Adrenal gland (tissue), 12 donors: ENCODE measurements around the gene PELI1. TPM values are rescaled to one million over a fixed set of nuclear protein-coding genes. Genes with fewer than 3 reads are reported as not detected.
"Not testable (repeated sequence)": the region's sequence is repeated elsewhere in the genome, so short reads cannot be mapped to it uniquely, and the experiment has no call there.

Source experiments
- DNase-seq, 7 donors: peaks; one replicate each; pipeline ENCODE4 v3.0.0-alpha.2; 2019 to 2020
- H3K27ac ChIP-seq, 5 donors: fragments of 200-600 bp; sonication (generic) in 4 of 5; 1 replicate in 3 of 5; 2 replicates in 2 of 5; pipeline versions ENCODE4 v1.5.1 to v1.8.0; 2016 to 2020; ENCODE audit warnings: mild to moderate bottlenecking in 1 of 5
- H3K27me3 ChIP-seq: fragments of 200-600 bp; 2 replicates; pipeline ENCODE4 v1.8.0; 2021
- H3K36me3 ChIP-seq, 2 donors: fragments of 200-600 bp; replicated peaks in 1 of 2; 1 replicate in 1 of 2; 2 replicates in 1 of 2; pipeline versions ENCODE4 v1.5.1 to v1.8.0; 2018 to 2022
- H3K4me1 ChIP-seq, 2 donors: fragments of 200-600 bp; replicated peaks in 1 of 2; 1 replicate in 1 of 2; 2 replicates in 1 of 2; pipeline versions ENCODE4 v1.5.1 to v1.8.0; 2018 to 2021
- H3K4me3 ChIP-seq, 4 donors: fragments of 200-600 bp; sonication (generic) in 3 of 4; one replicate each; pipeline ENCODE4 v1.5.1; 2016 to 2018
- H3K9me3 ChIP-seq, 3 donors: fragments of 200-600 bp; sonication (generic) in 1 of 3; replicated peaks in 1 of 3; 1 replicate in 2 of 3; 2 replicates in 1 of 3; pipeline versions ENCODE4 v1.5.1 to v1.8.0; 2016 to 2021
- CTCF ChIP-seq, 6 experiments: fragments of 450-650 bp in 4 of 6; fragments of 200-600 bp in 2 of 6; sonication (generic) in 1 of 6; IDR thresholded peaks; 1 replicate in 5 of 6; 2 replicates in 1 of 6; pipeline versions ENCODE4 v1.5.1 to v1.8.0; 2016 to 2021; ENCODE audit warnings: antibody characterized with exemption in 6 of 6, mild to moderate bottlenecking in 2 of 6, moderate library complexity in 1 of 6
- POLR2A ChIP-seq, 2 donors: fragments of 450-650 bp; IDR thresholded peaks; one replicate each; pipeline ENCODE4 v1.6.1; 2017; ENCODE audit warnings: antibody characterized with exemption in 2 of 2, mild to moderate bottlenecking in 2 of 2, moderate library complexity in 1 of 2
- WGBS, 4 donors: extraction: QIAGEN DNeasy Blood & Tissue Kit in 2 of 4; methylation state at CpG; one replicate each; pipeline versions ENCODE4 v1.1.5 to v1.1.7; 2013 to 2017; 5-methylcytosine and 5-hydroxymethylcytosine counted together
- intact Hi-C, 2 donors: fragments of 100-400 bp; cut with DNase I; formaldehyde crosslinking; loops; one replicate each; pipeline versions ENCODE4 v1.14.1 to v1.15.0; 2022 to 2023
- polyA plus RNA-seq, 3 donors: library from polyadenylated mRNA; stranded (reverse); fragments of 200-250 nt in 2 of 3; fragments of 350-450 nt in 1 of 3; fragmentation: Illumina TruSeq in 1 of 3; extraction: RNeasy Lipid Tissue Mini Kit (QIAGEN cat#74804) in 1 of 3; gene quantifications; one replicate each; pipeline ENCODE4 v1.2.3, GENCODE V29; 2013 to 2014
- total RNA-seq, 9 donors: library from RNA; depleted of rRNA in 4 of 9; stranded (reverse); fragments of >200 nt in 4 of 9; fragments of 120-200 nt in 1 of 9; fragmentation: NEBNext Ultra II Directional in 1 of 9; extraction: Animal tissue kit (Norgen Biotek cat#: 25700) in 1 of 9; gene quantifications; one replicate each; pipeline versions ENCODE4 v1.1.0 to v1.2.4, GENCODE V29; 2013 to 2023
- donor health status: healthy with polysubstance abuse.
- donor health status: Bipolar disorder and iron deficiency.
- donor health status: DM: yes; HTN: yes; CAD: no.
- donor health status: DM: no; HTN: no; CAD: no.
- donor health status: DM: no; HTN: no; CAD: no.
- donor health status: DM: yes; HTN: yes; CAD: no.

The PELI1 gene
- total and polyA plus RNA-seq, 12 donors = 6.3 to 32.9 (median 13.7) TPM

- DNase-seq = no peak
- 12 to 34% (median 19%) methylated on average over 1 of the region's 1 CpG for WGBS, 4 donors
- Histone ChIP-seq H3K4me3 (no peak overlapping the region), H3K27me3 (no peaks in the 10 kb centered on the region), H3K4me1 (peaks cover 5 to 9% of the 10 kb centered on the region in 2 donors), H3K27ac (no peak overlapping the region), H3K9me3 (no peaks in the 10 kb centered on the region), H3K36me3 (peaks cover 0 to 10% of the 10 kb centered on the region in 2 donors)
- intact Hi-C loops = no loop called here
- no peak for TF ChIP-seq POLR2A (IDR thresholded peaks at IDR 0.05)
- TF ChIP-seq CTCF (IDR thresholded peaks at IDR 0.05) = no peak
Observed at GRCh38 chr2:64104933-64105332, 39.3 kb downstream of the PELI1 start.

- H3K4me1 ChIP-seq, DNase-seq, intact Hi-C loops, H3K9me3 ChIP-seq, H3K27me3 ChIP-seq, H3K27ac ChIP-seq, H3K36me3 ChIP-seq, H3K4me3 ChIP-seq: not testable (repeated sequence)
- WGBS, 4 donors = 92 to 99% (median 96%) methylated on average over 7 of the region's 7 CpGs
Observed at GRCh38 chr2:64102736-64103135, 41.5 kb downstream of the PELI1 start.

GRCh38 chr2:64101141-64101591 is 43.1 kb downstream of the PELI1 start:
- Histone ChIP-seq H3K27ac (no peak overlapping the region), H3K36me3 (peaks cover 0 to 2% of the 10 kb centered on the region in 2 donors), H3K27me3 (no peaks in the 10 kb centered on the region), H3K4me1 (peaks cover 5 to 9% of the 10 kb centered on the region in 2 donors), H3K4me3 (no peak overlapping the region), H3K9me3 (no peaks in the 10 kb centered on the region)
- intact Hi-C loops = no loop called here
- DNase-seq = no peak
- TF ChIP-seq CTCF (IDR thresholded peaks at IDR 0.05) (no peak), POLR2A (IDR thresholded peaks at IDR 0.05) (no peak)

- DNase-seq, intact Hi-C loops, H3K4me1 ChIP-seq, H3K36me3 ChIP-seq, H3K4me3 ChIP-seq, H3K27ac ChIP-seq, H3K9me3 ChIP-seq, H3K27me3 ChIP-seq: not testable (repeated sequence)
- 91 to 95% (median 95%) methylated on average over 8 of the region's 8 CpGs for WGBS, 4 donors
Observed at GRCh38 chr2:64100584-64100983, 43.6 kb downstream of the PELI1 start.

GRCh38 chr2:64094663-64095382 is 49.4 kb downstream of the PELI1 start:
- no peak for TF ChIP-seq POLR2A (IDR thresholded peaks at IDR 0.05)
- TF ChIP-seq CTCF (IDR thresholded peaks at IDR 0.05) = no peak
- Histone ChIP-seq H3K27ac (no peak overlapping the region), H3K4me1 (no peaks in the 10 kb centered on the region), H3K27me3 (no peaks in the 10 kb centered on the region), H3K36me3 (peaks cover 0 to 27% of the 10 kb centered on the region in 2 donors), H3K9me3 (no peaks in the 10 kb centered on the region), H3K4me3 (no peak overlapping the region)
- intact Hi-C loops = no loop called here
- no peak for DNase-seq
- 90 to 95% (median 91%) methylated on average over 12 of the region's 12 CpGs for WGBS, 4 donors
